K562 (cell line): ENCODE data around the gene POLR2C. TPM values are rescaled to one million over a fixed set of nuclear protein-coding genes. Genes with fewer than 3 reads are reported as not detected.

Experiments used
- KLF13 ChIP-seq: fragments of 450-650 bp; IDR thresholded peaks from 2 replicates; pipeline ENCODE4 v1.6.1; 2016; ENCODE audit warnings: missing genetic modification characterization, low read depth, mild to moderate bottlenecking, missing compliant biosample characterization, moderate library complexity, borderline replicate concordance
- KLF16 ChIP-seq: IDR thresholded peaks from 2 replicates; pipeline ENCODE4 v1.6.1; 2016; ENCODE audit warnings: antibody characterized with exemption
- PHF20 ChIP-seq: fragments of 450-650 bp; IDR thresholded peaks from 2 replicates; pipeline ENCODE4 v1.6.1; 2018; ENCODE audit not compliant: partially characterized antibody
- PRMT5 ChIP-seq: sonication (generic); formaldehyde crosslinking; IDR thresholded peaks from 2 replicates; pipeline ENCODE4 v1.5.0; 2020; ENCODE audit warnings: missing genetic modification reagents
- TCF3 ChIP-seq: sonication (generic); formaldehyde crosslinking; IDR thresholded peaks from 2 replicates; pipeline ENCODE4 v1.4.0; 2020; ENCODE audit warnings: mild to moderate bottlenecking, missing genetic modification reagents
- polyA plus RNA-seq, 8 experiments: library from polyadenylated mRNA; depleted of rRNA in 4 of 8; stranded (reverse) in 5 of 8; unstranded in 3 of 8; fragments of >200 nt; fragmentation: Nextera tagmentation in 2 of 8; fragmentation: Illumina TruSeq in 1 of 8; extraction: Ambion mirVana in 2 of 8; extraction: Trizol in 1 of 8; gene quantifications; 2 replicates each; pipeline versions ENCODE4 v1.2.1 to v1.2.3, GENCODE V29; 2011 to 2014; ENCODE audit warnings: inconsistent platforms in 1 of 8, missing spikeins in 1 of 8
- total RNA-seq, 7 experiments: library from RNA; depleted of rRNA in 6 of 7; stranded (reverse); fragments of >200 nt in 6 of 7; fragmentation: Illumina TruSeq in 2 of 7; extraction: Trizol in 2 of 7; gene quantifications; 2 replicates each; pipeline versions ENCODE4 v1.2.1 to v1.2.3, GENCODE V29; 2011 to 2021; ENCODE audit warnings: low replicate concordance in 1 of 7
- TF ChIP-seq, protein P1 (sequence below), 2 experiments: IDR thresholded peaks in 1 of 2; conservative IDR thresholded peaks in 1 of 2; 2 replicates each; pipeline ENCODE4 v1.6.1; 2016; ENCODE audit warnings: low read depth in 2 of 2, mild to moderate bottlenecking in 1 of 2, missing compliant biosample characterization in 1 of 2, missing genetic modification characterization in 1 of 2, moderate library complexity in 1 of 2
- TF ChIP-seq, protein P2 (sequence below): fragments of 450-650 bp; IDR thresholded peaks from 2 replicates; pipeline ENCODE4 v1.6.1; 2017; ENCODE audit warnings: antibody characterized with exemption, mild to moderate bottlenecking
- TF ChIP-seq, protein P3 (sequence below), 2 experiments: IDR thresholded peaks; 2 replicates each; pipeline ENCODE4 v1.6.1; 2011; ENCODE audit warnings: borderline replicate concordance in 1 of 2, control low read depth in 1 of 2, low read depth in 1 of 2, low read length in 1 of 2, mild to moderate bottlenecking in 1 of 2, mixed read lengths in 1 of 2, moderate library complexity in 1 of 2; ENCODE audit not compliant: insufficient read depth in 1 of 2, insufficient read length in 1 of 2, poor library complexity in 1 of 2, severe bottlenecking in 1 of 2; ENCODE audit errors: extremely low read depth in 1 of 2
- TF ChIP-seq, protein P4 (sequence below): sonication (generic); formaldehyde crosslinking; IDR thresholded peaks from 2 replicates; pipeline ENCODE4 v1.8.1; 2023; ENCODE audit warnings: missing genetic modification reagents, mild to moderate bottlenecking, borderline replicate concordance

POLR2C gene
- total and polyA plus RNA-seq, 9 of the 15 experiments (the other 6 are each of a cell fraction or from before 2014, with no cell fraction given): 70.3 to 163 (median 92.3) TPM

DNA sequence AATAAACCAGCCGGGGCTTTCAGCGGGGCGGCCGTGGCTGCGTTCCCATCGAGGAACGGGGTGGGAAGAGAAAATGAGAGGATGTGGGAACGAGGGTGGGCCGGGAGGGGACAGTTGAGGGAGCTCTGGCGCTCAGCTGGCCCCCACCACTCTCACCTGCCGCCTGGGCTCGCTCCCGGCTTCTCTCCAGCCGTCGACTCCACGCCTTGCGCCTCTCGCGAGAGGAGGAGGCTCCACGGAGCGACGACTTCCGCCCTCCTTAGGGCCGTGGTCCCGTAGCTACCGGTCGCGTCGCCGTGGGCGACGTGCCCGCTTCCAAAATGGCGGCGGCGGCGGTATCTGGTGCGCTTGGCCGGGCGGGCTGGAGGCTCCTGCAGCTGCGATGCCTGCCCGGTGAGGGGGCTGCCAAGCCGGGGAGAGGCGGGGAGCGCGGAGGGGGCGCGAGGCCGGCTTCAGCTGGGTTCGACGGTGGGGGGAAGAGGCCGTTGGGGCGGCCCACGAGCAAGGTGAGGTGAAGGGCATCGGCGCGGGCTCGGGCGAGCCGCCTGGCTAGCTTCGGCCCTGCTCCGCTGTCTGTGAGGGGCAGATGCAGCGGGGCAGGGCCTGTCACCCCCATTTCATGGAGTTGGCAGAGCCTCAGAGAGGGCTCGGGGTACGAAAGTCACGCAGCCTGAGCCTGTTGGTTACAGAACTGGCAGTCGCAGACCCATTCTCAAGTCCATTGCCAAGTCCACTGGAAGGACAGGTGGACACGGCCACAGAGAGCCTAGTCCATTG lies 15.1 kb upstream of the POLR2C start, which contains the start of the genes CIAPIN1 and COQ9 (continued):
- TF ChIP-seq, protein P1, sequence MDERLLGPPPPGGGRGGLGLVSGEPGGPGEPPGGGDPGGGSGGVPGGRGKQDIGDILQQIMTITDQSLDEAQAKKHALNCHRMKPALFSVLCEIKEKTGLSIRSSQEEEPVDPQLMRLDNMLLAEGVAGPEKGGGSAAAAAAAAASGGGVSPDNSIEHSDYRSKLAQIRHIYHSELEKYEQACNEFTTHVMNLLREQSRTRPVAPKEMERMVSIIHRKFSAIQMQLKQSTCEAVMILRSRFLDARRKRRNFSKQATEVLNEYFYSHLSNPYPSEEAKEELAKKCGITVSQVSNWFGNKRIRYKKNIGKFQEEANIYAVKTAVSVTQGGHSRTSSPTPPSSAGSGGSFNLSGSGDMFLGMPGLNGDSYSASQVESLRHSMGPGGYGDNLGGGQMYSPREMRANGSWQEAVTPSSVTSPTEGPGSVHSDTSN (CRISPR knock-in tag; IDR thresholded peaks at IDR 0.05; ENCODE audit: low read depth): no peak
- TF ChIP-seq, protein P1 (tag; conservative IDR thresholded peaks at IDR 0.05; ENCODE audit: low read depth): no peak
- no peak; the same call in 1 of the 2 replicates for TF ChIP-seq PRMT5 (CRISPR knock-in tag)
- TF ChIP-seq, protein P2, sequence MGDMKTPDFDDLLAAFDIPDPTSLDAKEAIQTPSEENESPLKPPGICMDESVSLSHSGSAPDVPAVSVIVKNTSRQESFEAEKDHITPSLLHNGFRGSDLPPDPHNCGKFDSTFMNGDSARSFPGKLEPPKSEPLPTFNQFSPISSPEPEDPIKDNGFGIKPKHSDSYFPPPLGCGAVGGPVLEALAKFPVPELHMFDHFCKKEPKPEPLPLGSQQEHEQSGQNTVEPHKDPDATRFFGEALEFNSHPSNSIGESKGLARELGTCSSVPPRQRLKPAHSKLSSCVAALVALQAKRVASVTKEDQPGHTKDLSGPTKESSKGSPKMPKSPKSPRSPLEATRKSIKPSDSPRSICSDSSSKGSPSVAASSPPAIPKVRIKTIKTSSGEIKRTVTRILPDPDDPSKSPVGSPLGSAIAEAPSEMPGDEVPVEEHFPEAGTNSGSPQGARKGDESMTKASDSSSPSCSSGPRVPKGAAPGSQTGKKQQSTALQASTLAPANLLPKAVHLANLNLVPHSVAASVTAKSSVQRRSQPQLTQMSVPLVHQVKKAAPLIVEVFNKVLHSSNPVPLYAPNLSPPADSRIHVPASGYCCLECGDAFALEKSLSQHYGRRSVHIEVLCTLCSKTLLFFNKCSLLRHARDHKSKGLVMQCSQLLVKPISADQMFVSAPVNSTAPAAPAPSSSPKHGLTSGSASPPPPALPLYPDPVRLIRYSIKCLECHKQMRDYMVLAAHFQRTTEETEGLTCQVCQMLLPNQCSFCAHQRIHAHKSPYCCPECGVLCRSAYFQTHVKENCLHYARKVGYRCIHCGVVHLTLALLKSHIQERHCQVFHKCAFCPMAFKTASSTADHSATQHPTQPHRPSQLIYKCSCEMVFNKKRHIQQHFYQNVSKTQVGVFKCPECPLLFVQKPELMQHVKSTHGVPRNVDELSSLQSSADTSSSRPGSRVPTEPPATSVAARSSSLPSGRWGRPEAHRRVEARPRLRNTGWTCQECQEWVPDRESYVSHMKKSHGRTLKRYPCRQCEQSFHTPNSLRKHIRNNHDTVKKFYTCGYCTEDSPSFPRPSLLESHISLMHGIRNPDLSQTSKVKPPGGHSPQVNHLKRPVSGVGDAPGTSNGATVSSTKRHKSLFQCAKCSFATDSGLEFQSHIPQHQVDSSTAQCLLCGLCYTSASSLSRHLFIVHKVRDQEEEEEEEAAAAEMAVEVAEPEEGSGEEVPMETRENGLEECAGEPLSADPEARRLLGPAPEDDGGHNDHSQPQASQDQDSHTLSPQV: no peak
- no peak for TF ChIP-seq TCF3 (CRISPR knock-in tag)
- TF ChIP-seq KLF16: no peak
- TF ChIP-seq, protein P3, sequence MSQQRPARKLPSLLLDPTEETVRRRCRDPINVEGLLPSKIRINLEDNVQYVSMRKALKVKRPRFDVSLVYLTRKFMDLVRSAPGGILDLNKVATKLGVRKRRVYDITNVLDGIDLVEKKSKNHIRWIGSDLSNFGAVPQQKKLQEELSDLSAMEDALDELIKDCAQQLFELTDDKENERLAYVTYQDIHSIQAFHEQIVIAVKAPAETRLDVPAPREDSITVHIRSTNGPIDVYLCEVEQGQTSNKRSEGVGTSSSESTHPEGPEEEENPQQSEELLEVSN (IDR thresholded peaks at IDR 0.05; ENCODE audit: borderline replicate concordance in 1 of 2, extremely low read depth in 1 of 2, insufficient read depth in 1 of 2, insufficient read length in 1 of 2, low read depth in 1 of 2, low read length in 1 of 2, poor library complexity in 1 of 2, severe bottlenecking in 1 of 2): peak; percentile 29 to 68
- no peak for TF ChIP-seq KLF13
- TF ChIP-seq PHF20: peak; percentile 84
- TF ChIP-seq, protein P4, sequence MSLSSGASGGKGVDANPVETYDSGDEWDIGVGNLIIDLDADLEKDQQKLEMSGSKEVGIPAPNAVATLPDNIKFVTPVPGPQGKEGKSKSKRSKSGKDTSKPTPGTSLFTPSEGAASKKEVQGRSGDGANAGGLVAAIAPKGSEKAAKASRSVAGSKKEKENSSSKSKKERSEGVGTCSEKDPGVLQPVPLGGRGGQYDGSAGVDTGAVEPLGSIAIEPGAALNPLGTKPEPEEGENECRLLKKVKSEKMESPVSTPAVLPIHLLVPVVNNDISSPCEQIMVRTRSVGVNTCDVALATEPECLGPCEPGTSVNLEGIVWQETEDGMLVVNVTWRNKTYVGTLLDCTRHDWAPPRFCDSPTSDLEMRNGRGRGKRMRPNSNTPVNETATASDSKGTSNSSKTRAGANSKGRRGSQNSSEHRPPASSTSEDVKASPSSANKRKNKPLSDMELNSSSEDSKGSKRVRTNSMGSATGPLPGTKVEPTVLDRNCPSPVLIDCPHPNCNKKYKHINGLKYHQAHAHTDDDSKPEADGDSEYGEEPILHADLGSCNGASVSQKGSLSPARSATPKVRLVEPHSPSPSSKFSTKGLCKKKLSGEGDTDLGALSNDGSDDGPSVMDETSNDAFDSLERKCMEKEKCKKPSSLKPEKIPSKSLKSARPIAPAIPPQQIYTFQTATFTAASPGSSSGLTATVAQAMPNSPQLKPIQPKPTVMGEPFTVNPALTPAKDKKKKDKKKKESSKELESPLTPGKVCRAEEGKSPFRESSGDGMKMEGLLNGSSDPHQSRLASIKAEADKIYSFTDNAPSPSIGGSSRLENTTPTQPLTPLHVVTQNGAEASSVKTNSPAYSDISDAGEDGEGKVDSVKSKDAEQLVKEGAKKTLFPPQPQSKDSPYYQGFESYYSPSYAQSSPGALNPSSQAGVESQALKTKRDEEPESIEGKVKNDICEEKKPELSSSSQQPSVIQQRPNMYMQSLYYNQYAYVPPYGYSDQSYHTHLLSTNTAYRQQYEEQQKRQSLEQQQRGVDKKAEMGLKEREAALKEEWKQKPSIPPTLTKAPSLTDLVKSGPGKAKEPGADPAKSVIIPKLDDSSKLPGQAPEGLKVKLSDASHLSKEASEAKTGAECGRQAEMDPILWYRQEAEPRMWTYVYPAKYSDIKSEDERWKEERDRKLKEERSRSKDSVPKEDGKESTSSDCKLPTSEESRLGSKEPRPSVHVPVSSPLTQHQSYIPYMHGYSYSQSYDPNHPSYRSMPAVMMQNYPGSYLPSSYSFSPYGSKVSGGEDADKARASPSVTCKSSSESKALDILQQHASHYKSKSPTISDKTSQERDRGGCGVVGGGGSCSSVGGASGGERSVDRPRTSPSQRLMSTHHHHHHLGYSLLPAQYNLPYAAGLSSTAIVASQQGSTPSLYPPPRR (CRISPR knock-in tag): no peak
